A549 (cell line): ENCODE data around the gene MAL.

Source experiments
- CBX8 ChIP-seq: fragments of 200-600 bp; sonication (generic); IDR thresholded peaks from 2 replicates; pipeline ENCODE4 v1.6.1; 2016
- CHD2 ChIP-seq: fragments of 150-350 bp; IDR thresholded peaks from 2 replicates; pipeline ENCODE4 v1.6.1; 2014; ENCODE audit warnings: low read length; ENCODE audit not compliant: partially characterized antibody
- CHD4 ChIP-seq: fragments of 200-600 bp; sonication (generic); IDR thresholded peaks from 2 replicates; pipeline ENCODE4 v1.6.1; 2016; ENCODE audit warnings: antibody characterized with exemption, mild to moderate bottlenecking, borderline replicate concordance
- EP300 ChIP-seq, 2 experiments: fragments of >200 bp; sonication (Bioruptor Twin); formaldehyde crosslinking; IDR thresholded peaks; 2 replicates in 1 of 2; 3 replicates in 1 of 2; pipeline ENCODE4 v1.6.1; 2016 to 2017
- HDAC2 ChIP-seq: fragments of 200-600 bp; sonication (generic); IDR thresholded peaks from 2 replicates; pipeline ENCODE4 v1.6.1; 2016
- NR3C1 ChIP-seq: fragments of >200 bp; sonication (Bioruptor Twin); formaldehyde crosslinking; IDR thresholded peaks from 3 replicates; pipeline ENCODE4 v1.6.1; 2017
- POLR2A ChIP-seq: IDR thresholded peaks from 2 replicates; pipeline ENCODE4 v1.6.1; 2012; ENCODE audit warnings: mild to moderate bottlenecking, low read length
- RCOR1 ChIP-seq: fragments of 150-350 bp; IDR thresholded peaks from 2 replicates; pipeline ENCODE4 v1.6.1; 2014; ENCODE audit warnings: antibody characterized with exemption, low read length, low read depth
- RFX5 ChIP-seq: fragments of 450-650 bp; IDR thresholded peaks from 2 replicates; pipeline ENCODE4 v1.7.1; 2014; ENCODE audit warnings: antibody characterized with exemption, mild to moderate bottlenecking, moderate library complexity
- TP53 ChIP-seq: fragments of 250-450 bp; sonication (Bioruptor Pico); IDR thresholded peaks from 2 replicates; pipeline ENCODE4 v1.5.0; 2021; ENCODE audit warnings: mild to moderate bottlenecking, moderate library complexity
- TF ChIP-seq, protein P1 (sequence below): fragments of >200 bp; sonication (Bioruptor Twin); formaldehyde crosslinking; IDR thresholded peaks from 3 replicates; pipeline ENCODE4 v1.5.1; 2016
- TF ChIP-seq, protein P2 (sequence below): fragments of 200-600 bp; sonication (generic); IDR thresholded peaks from 2 replicates; pipeline ENCODE4 v1.6.1; 2016; ENCODE audit warnings: antibody characterized with exemption, mild to moderate bottlenecking, moderate library complexity
- TF ChIP-seq, protein P3 (sequence below): IDR thresholded peaks from 2 replicates; pipeline ENCODE4 v1.6.1; 2012; ENCODE audit warnings: low read depth, borderline replicate concordance
- TF ChIP-seq, protein P4 (sequence below): IDR thresholded peaks from 2 replicates; pipeline ENCODE4 v1.6.1; 2012

DNA sequence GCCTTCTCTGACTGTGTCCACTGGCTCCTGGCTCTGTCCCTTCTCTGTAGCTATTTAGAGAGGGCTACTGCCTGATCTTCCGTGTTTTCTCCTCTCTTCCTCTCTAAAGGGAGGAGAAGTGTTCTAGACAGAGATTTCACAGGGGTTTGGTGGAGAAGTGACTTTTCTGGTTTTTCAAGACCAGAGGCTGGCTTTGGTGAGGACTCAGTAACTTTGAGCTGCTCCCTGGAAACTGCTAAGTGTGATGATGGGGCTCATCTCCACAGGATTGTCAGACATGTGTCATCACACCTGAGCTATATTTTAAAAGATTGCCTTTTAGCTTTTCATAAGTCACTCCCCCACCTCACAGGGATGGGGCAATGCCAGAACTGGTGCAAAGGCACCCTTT lies 6.2 kb downstream of the MAL start:
- TF ChIP-seq RCOR1, result no peak
- no peak for TF ChIP-seq POLR2A
- no peak for TF ChIP-seq RFX5
- TF ChIP-seq HDAC2, result no peak
- no peak for TF ChIP-seq CHD4
- TF ChIP-seq, protein P1, sequence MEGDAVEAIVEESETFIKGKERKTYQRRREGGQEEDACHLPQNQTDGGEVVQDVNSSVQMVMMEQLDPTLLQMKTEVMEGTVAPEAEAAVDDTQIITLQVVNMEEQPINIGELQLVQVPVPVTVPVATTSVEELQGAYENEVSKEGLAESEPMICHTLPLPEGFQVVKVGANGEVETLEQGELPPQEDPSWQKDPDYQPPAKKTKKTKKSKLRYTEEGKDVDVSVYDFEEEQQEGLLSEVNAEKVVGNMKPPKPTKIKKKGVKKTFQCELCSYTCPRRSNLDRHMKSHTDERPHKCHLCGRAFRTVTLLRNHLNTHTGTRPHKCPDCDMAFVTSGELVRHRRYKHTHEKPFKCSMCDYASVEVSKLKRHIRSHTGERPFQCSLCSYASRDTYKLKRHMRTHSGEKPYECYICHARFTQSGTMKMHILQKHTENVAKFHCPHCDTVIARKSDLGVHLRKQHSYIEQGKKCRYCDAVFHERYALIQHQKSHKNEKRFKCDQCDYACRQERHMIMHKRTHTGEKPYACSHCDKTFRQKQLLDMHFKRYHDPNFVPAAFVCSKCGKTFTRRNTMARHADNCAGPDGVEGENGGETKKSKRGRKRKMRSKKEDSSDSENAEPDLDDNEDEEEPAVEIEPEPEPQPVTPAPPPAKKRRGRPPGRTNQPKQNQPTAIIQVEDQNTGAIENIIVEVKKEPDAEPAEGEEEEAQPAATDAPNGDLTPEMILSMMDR, result no peak
- TF ChIP-seq, protein P2, sequence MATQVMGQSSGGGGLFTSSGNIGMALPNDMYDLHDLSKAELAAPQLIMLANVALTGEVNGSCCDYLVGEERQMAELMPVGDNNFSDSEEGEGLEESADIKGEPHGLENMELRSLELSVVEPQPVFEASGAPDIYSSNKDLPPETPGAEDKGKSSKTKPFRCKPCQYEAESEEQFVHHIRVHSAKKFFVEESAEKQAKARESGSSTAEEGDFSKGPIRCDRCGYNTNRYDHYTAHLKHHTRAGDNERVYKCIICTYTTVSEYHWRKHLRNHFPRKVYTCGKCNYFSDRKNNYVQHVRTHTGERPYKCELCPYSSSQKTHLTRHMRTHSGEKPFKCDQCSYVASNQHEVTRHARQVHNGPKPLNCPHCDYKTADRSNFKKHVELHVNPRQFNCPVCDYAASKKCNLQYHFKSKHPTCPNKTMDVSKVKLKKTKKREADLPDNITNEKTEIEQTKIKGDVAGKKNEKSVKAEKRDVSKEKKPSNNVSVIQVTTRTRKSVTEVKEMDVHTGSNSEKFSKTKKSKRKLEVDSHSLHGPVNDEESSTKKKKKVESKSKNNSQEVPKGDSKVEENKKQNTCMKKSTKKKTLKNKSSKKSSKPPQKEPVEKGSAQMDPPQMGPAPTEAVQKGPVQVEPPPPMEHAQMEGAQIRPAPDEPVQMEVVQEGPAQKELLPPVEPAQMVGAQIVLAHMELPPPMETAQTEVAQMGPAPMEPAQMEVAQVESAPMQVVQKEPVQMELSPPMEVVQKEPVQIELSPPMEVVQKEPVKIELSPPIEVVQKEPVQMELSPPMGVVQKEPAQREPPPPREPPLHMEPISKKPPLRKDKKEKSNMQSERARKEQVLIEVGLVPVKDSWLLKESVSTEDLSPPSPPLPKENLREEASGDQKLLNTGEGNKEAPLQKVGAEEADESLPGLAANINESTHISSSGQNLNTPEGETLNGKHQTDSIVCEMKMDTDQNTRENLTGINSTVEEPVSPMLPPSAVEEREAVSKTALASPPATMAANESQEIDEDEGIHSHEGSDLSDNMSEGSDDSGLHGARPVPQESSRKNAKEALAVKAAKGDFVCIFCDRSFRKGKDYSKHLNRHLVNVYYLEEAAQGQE, result no peak
- no peak for TF ChIP-seq EP300 (IDR thresholded peaks at IDR 0.05)
- no peak for TF ChIP-seq TP53
- TF ChIP-seq CBX8, result no peak
- no peak for TF ChIP-seq CHD2
- no peak for TF ChIP-seq NR3C1
- TF ChIP-seq, protein P3, sequence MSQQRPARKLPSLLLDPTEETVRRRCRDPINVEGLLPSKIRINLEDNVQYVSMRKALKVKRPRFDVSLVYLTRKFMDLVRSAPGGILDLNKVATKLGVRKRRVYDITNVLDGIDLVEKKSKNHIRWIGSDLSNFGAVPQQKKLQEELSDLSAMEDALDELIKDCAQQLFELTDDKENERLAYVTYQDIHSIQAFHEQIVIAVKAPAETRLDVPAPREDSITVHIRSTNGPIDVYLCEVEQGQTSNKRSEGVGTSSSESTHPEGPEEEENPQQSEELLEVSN, result no peak
- TF ChIP-seq, protein P4, sequence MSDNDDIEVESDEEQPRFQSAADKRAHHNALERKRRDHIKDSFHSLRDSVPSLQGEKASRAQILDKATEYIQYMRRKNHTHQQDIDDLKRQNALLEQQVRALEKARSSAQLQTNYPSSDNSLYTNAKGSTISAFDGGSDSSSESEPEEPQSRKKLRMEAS, result no peak
